H1 (cell line): ENCODE measurements around the gene WNT9A. TPM values are rescaled to one million over a fixed set of nuclear protein-coding genes. Genes with fewer than 3 reads are reported as not detected.

Experiments
- CTCF ChIA-PET: fragments of 300-600 bp; sonication (Branson Sonifier 250); formaldehyde crosslinking; loops from one replicate; lab custom pipeline; 2021; ENCODE audit not compliant: partially characterized antibody; lab: Charles Lee
- POLR2A ChIA-PET: fragments of 300-600 bp; sonication (Branson Sonifier 250); formaldehyde crosslinking; loops from one replicate; lab custom pipeline; 2021; ENCODE audit warnings: inconsistent platforms; ENCODE audit not compliant: partially characterized antibody; lab: Charles Lee
- DNase-seq, 2 experiments: peaks; one replicate each; pipeline versions ENCODE4 v3.0.0 to v3.0.0-alpha.2; 2010 to 2022; ENCODE audit warnings: low spot score in 2 of 2, low read depth in 1 of 2, mixed read lengths in 1 of 2
- FAIRE-seq: peaks from 2 replicates; lab custom pipeline; 2011; peaks lifted over from hg19 to GRCh38; lab: Jason Lieb, UNC
- H2AFZ ChIP-seq: 2 replicates; pipeline ENCODE4 v1.8.1; 2012; ENCODE audit warnings: low read length, inconsistent platforms
- H2AK5ac ChIP-seq: 2 replicates; pipeline ENCODE4 v1.6.1; 2013; ENCODE audit warnings: low read depth, low read length
- H2BK120ac ChIP-seq: replicated peaks from 2 replicates; pipeline ENCODE3; 2013; ENCODE audit warnings: low read depth, low read length, inconsistent platforms
- H2BK12ac ChIP-seq: 2 replicates; pipeline ENCODE4 v1.6.1; 2013; ENCODE audit warnings: low read depth, low read length
- H2BK15ac ChIP-seq: 2 replicates; pipeline ENCODE4 v1.6.1; 2013; ENCODE audit warnings: low read length
- H2BK20ac ChIP-seq: 2 replicates; pipeline ENCODE4 v1.6.1; 2013; ENCODE audit warnings: low read length
- H2BK5ac ChIP-seq: 2 replicates; pipeline ENCODE4 v1.6.1; 2013; ENCODE audit warnings: low read depth, low read length
- H3K14ac ChIP-seq: 2 replicates; pipeline ENCODE4 v1.6.1; 2013; ENCODE audit warnings: inconsistent platforms; ENCODE audit not compliant: insufficient read length
- H3K18ac ChIP-seq: 2 replicates; pipeline ENCODE4 v1.6.1; 2013; ENCODE audit warnings: low read length; ENCODE audit errors: extremely low read depth
- H3K23ac ChIP-seq: 2 replicates; pipeline ENCODE4 v1.6.1; 2013; ENCODE audit warnings: inconsistent platforms; ENCODE audit not compliant: insufficient read length
- H3K23me2 ChIP-seq: 2 replicates; pipeline ENCODE4 v1.6.1; 2013; ENCODE audit warnings: low read depth, low read length
- H3K27ac ChIP-seq: 2 replicates; pipeline ENCODE4 v1.6.1; 2011; ENCODE audit warnings: low read depth, low read length, inconsistent platforms
- H3K27me3 ChIP-seq, 4 experiments: replicated peaks in 1 of 4; 1 replicate in 1 of 4; 2 replicates in 3 of 4; pipeline versions ENCODE4 v1.6.1 to v1.8.1; 2011 to 2013; ENCODE audit warnings: low read length in 3 of 4, mild to moderate bottlenecking in 3 of 4, inconsistent platforms in 2 of 4, mixed read lengths in 2 of 4, moderate library complexity in 1 of 4; ENCODE audit not compliant: control insufficient read depth in 3 of 4, insufficient read depth in 3 of 4; ENCODE audit errors: extremely low read depth in 1 of 4
- H3K36me3 ChIP-seq, 4 experiments: 2 replicates each; pipeline versions ENCODE4 v1.6.1 to v1.8.1; 2011 to 2013; ENCODE audit warnings: mild to moderate bottlenecking in 4 of 4, low read length in 3 of 4, moderate library complexity in 2 of 4, control low read depth in 1 of 4, inconsistent platforms in 1 of 4; ENCODE audit not compliant: insufficient read depth in 4 of 4, control insufficient read depth in 2 of 4
- H3K4ac ChIP-seq: replicated peaks from 2 replicates; pipeline ENCODE3; 2013; ENCODE audit warnings: low read length, low read depth, mixed read lengths, inconsistent platforms; ENCODE audit not compliant: insufficient read length
- H3K4me1 ChIP-seq, 4 experiments: replicated peaks in 1 of 4; 1 replicate in 1 of 4; 2 replicates in 3 of 4; pipeline versions ENCODE4 v1.6.1 to v1.8.1; 2011 to 2013; ENCODE audit warnings: low read length in 3 of 4, inconsistent platforms in 2 of 4, mixed read lengths in 1 of 4; ENCODE audit not compliant: insufficient read depth in 4 of 4, control insufficient read depth in 3 of 4
- H3K4me2 ChIP-seq, 2 experiments: 2 replicates each; pipeline versions ENCODE4 v1.6.1 to v1.8.1; 2011 to 2013; ENCODE audit warnings: low read depth in 2 of 2, low read length in 2 of 2, control low read depth in 1 of 2, inconsistent platforms in 1 of 2, mild to moderate bottlenecking in 1 of 2; ENCODE audit not compliant: insufficient read depth in 1 of 2
- H3K4me3 ChIP-seq, 4 experiments: fragments of 200-600, 300-600 bp in 1 of 4; sonication (generic), shearing (Covaris generic), sonication (Bioruptor Twin) in 1 of 4; 2 replicates each; pipeline versions ENCODE4 v1.5.1 to v1.8.1; 2011 to 2016; ENCODE audit warnings: low read length in 4 of 4, low read depth in 3 of 4, control low read depth in 2 of 4, inconsistent platforms in 2 of 4, mild to moderate bottlenecking in 2 of 4, mixed read lengths in 1 of 4, moderate library complexity in 1 of 4; ENCODE audit not compliant: insufficient read depth in 2 of 4; ENCODE audit errors: extremely low read depth in 1 of 4
- H3K56ac ChIP-seq: replicated peaks from 2 replicates; pipeline ENCODE3; 2013; ENCODE audit warnings: low read depth, mild to moderate bottlenecking, mixed read lengths, low read length, inconsistent platforms; ENCODE audit not compliant: insufficient read length
- H3K79me1 ChIP-seq: 2 replicates; pipeline ENCODE4 v1.6.1; 2013; ENCODE audit warnings: low read depth, low read length, control low read depth
- H3K79me2 ChIP-seq, 2 experiments: 2 replicates each; pipeline versions ENCODE4 v1.6.1 to v1.8.1; 2012 to 2013; ENCODE audit warnings: low read length in 2 of 2, mild to moderate bottlenecking in 2 of 2, inconsistent platforms in 1 of 2; ENCODE audit not compliant: insufficient read depth in 2 of 2, control insufficient read depth in 1 of 2
- H3K9ac ChIP-seq, 4 experiments: replicated peaks in 1 of 4; 1 replicate in 1 of 4; 2 replicates in 3 of 4; pipeline versions ENCODE4 v1.6.1 to v1.8.1; 2011 to 2013; ENCODE audit warnings: low read depth in 3 of 4, low read length in 3 of 4, control low read depth in 2 of 4, mild to moderate bottlenecking in 2 of 4, moderate library complexity in 2 of 4, inconsistent platforms in 1 of 4; ENCODE audit errors: extremely low read depth in 1 of 4
- H3K9me3 ChIP-seq, 2 experiments: 2 replicates each; pipeline versions ENCODE4 v1.6.1 to v1.8.1; 2012 to 2013; ENCODE audit warnings: mild to moderate bottlenecking in 2 of 2, moderate library complexity in 2 of 2, control low read depth in 1 of 2, inconsistent platforms in 1 of 2, low read depth in 1 of 2, low read length in 1 of 2, mixed read lengths in 1 of 2; ENCODE audit not compliant: insufficient read depth in 2 of 2
- H4K20me1 ChIP-seq, 2 experiments: replicated peaks in 1 of 2; 2 replicates each; pipeline versions ENCODE3 to v1.8.1; 2011 to 2013; ENCODE audit warnings: inconsistent platforms in 2 of 2, low read length in 2 of 2, mild to moderate bottlenecking in 1 of 2; ENCODE audit not compliant: insufficient read depth in 2 of 2, control insufficient read depth in 1 of 2
- H4K5ac ChIP-seq: 2 replicates; pipeline ENCODE4 v1.6.1; 2013; ENCODE audit warnings: low read length, low read depth, mixed read lengths, inconsistent platforms; ENCODE audit not compliant: insufficient read length
- H4K8ac ChIP-seq: 2 replicates; pipeline ENCODE4 v1.8.0; 2013; ENCODE audit warnings: mild to moderate bottlenecking, moderate library complexity, low read length, inconsistent platforms; ENCODE audit not compliant: insufficient read depth; ENCODE audit errors: extremely low read depth
- H4K91ac ChIP-seq: replicated peaks from 2 replicates; pipeline ENCODE3; 2013; ENCODE audit warnings: low read length, mixed read lengths, inconsistent platforms; ENCODE audit not compliant: insufficient read length
- ATF2 ChIP-seq: IDR thresholded peaks from 2 replicates; pipeline ENCODE4 v1.6.1; 2012; ENCODE audit warnings: low read length, inconsistent platforms
- CEBPB ChIP-seq: IDR thresholded peaks from 2 replicates; pipeline ENCODE4 v1.6.1; 2012; ENCODE audit warnings: low read depth, low read length
- CTCF ChIP-seq, 3 experiments: IDR thresholded peaks; 1 replicate in 2 of 3; 2 replicates in 1 of 3; pipeline versions ENCODE4 v1.5.1 to v1.6.1; 2011; ENCODE audit warnings: low read length in 3 of 3, mild to moderate bottlenecking in 3 of 3, inconsistent platforms in 2 of 3, low read depth in 1 of 3, moderate library complexity in 1 of 3; ENCODE audit not compliant: insufficient read depth in 1 of 3; ENCODE audit errors: control extremely low read depth in 1 of 3
- MAFK ChIP-seq: IDR thresholded peaks from 2 replicates; pipeline ENCODE4 v1.6.1; 2012; ENCODE audit warnings: low read depth, mild to moderate bottlenecking, improper control_type of control experiment, low read length
- POLR2AphosphoS5 ChIP-seq: IDR thresholded peaks from 2 replicates; pipeline ENCODE4 v1.6.1; 2011; ENCODE audit warnings: low read depth, low read length
- RXRA ChIP-seq: IDR thresholded peaks from 2 replicates; pipeline ENCODE4 v1.6.1; 2011; ENCODE audit warnings: low read depth, mild to moderate bottlenecking, low read length, moderate library complexity; ENCODE audit not compliant: insufficient read depth
- TEAD4 ChIP-seq: IDR thresholded peaks from 2 replicates; pipeline ENCODE4 v1.6.1; 2012; ENCODE audit warnings: low read depth, low read length, inconsistent platforms, mixed read lengths
- WGBS, 2 experiments: shearing (Covaris generic) in 1 of 2; methylation state at CpG; one replicate each; pipeline versions ENCODE4 v1.1.6 to v1.1.7; 2013 to 2015; ENCODE audit warnings: low lambda C conversion rate in 2 of 2, mixed read lengths in 2 of 2, inconsistent platforms in 1 of 2, low coverage in 1 of 2, missing lambda C conversion rate in 1 of 2; ENCODE audit not compliant: insufficient replicate concordance in 2 of 2, insufficient coverage in 1 of 2, insufficient read length in 1 of 2; ENCODE audit errors: extremely low coverage in 1 of 2, missing lambda C conversion rate in 1 of 2; 5-methylcytosine and 5-hydroxymethylcytosine counted together
- polyA plus RNA-seq, 7 experiments: library from polyadenylated mRNA; depleted of rRNA in 3 of 7; stranded (reverse) in 5 of 7; unstranded in 2 of 7; fragments of >200 nt in 5 of 7; fragments of 200-250 nt in 2 of 7; gene quantifications; 1 replicate in 5 of 7; 2 replicates in 1 of 7; 4 replicates in 1 of 7; pipeline versions ENCODE4 v1.2.1 to v1.2.3, GENCODE V29; 2011 to 2013; ENCODE audit warnings: missing spikeins in 2 of 7, mixed read lengths in 2 of 7
- total RNA-seq: library from RNA; stranded (reverse); fragmentation: NEBNext Ultra II Directional; extraction: Animal tissue kit (Norgen Biotek cat#: 25700); gene quantifications from 2 replicates; pipeline ENCODE4 v1.2.1, GENCODE V29; 2021

Gene WNT9A
- total and polyA plus RNA-seq, 2 of the 8 experiments (the other 6 are each of a cell fraction or from before 2014, with no cell fraction given): 1.1 to 1.5 TPM

GRCh38 chr1:227926896-227927885 is 20.5 kb downstream of the WNT9A start:
- no peak overlapping the region for H2BK15ac ChIP-seq
- H3K9me3 ChIP-seq: no peaks in the 10 kb centered on the region
- no peaks in the 10 kb centered on the region for H4K20me1 ChIP-seq
- H3K18ac ChIP-seq: no peak overlapping the region
- H3K36me3 ChIP-seq: no peaks in the 10 kb centered on the region
- no peak overlapping the region for H3K14ac ChIP-seq
- no peak overlapping the region for H2AFZ ChIP-seq
- no peak overlapping the region for H3K4ac ChIP-seq
- H3K27me3 ChIP-seq: no peaks in the 10 kb centered on the region
- H4K5ac ChIP-seq: no peak overlapping the region
- H4K91ac ChIP-seq: no peak overlapping the region
- H3K23me2 ChIP-seq: no peaks in the 10 kb centered on the region
- H2AK5ac ChIP-seq: no peak overlapping the region
- peaks cover 0 to 8% (median 4%) of the 10 kb centered on the region in 4 experiments; a peak in 4 of 7 replicates for H3K4me1 ChIP-seq
- no peak overlapping the region for H3K23ac ChIP-seq
- H3K56ac ChIP-seq: no peak overlapping the region
- H3K79me2 ChIP-seq: no peaks in the 10 kb centered on the region
- H2BK12ac ChIP-seq: no peak overlapping the region
- DNase-seq (no peak), FAIRE-seq (no peak)
- H3K4me2 ChIP-seq: no peak overlapping the region
- H2BK120ac ChIP-seq: no peak overlapping the region
- 0 out of 2 replicates have a peak, but pooled peaks cover 3% of the 10 kb centered on the region for H3K79me1 ChIP-seq
- WGBS, 2 experiments: 80% methylated on average over 19 of the region's 20 CpGs; no CpG with 5 or more reads in 1 of the 2 experiments
- no peak overlapping the region; the same call in 1 of the 2 replicates for H2BK5ac ChIP-seq
- POLR2A ChIA-PET: no interaction called here
- H3K9ac ChIP-seq: no peak overlapping the region
- no peak overlapping the region for H3K27ac ChIP-seq
- CTCF ChIA-PET: interaction anchor here (0.8 to 2.1 kb wide), 3 partner anchors 26 to 133 kb away, joined by 3 to 6 read pairs (median 3); no protein-coding TSS in a partner anchor
- H2BK20ac ChIP-seq: no peak overlapping the region
- no peak overlapping the region; the same call in 1 of the 2 replicates for H4K8ac ChIP-seq
- no peak overlapping the region for H3K4me3 ChIP-seq
- no peak for TF ChIP-seq CTCF (IDR thresholded peaks at IDR 0.05; ENCODE audit: control extremely low read depth in 1 of 3, insufficient read depth in 1 of 3, low read depth in 1 of 3, low read length in 3 of 3)
- TF ChIP-seq RXRA: no peak
- no peak for TF ChIP-seq ATF2
- TF ChIP-seq MAFK: no peak
- no peak for TF ChIP-seq CEBPB
- TF ChIP-seq TEAD4: no peak
- no peak for TF ChIP-seq POLR2AphosphoS5
